Hepatic stellate cell (primary cell): ENCODE results near the gene STX1A.
"Not testable (repeated sequence)": the region's sequence is repeated elsewhere in the genome, so short reads cannot be mapped to it uniquely, and the experiment has no call there.

Experiments
- DNase-seq: peaks from one replicate; pipeline ENCODE4 v3.0.0; 2011; ENCODE audit warnings: low spot score

STX1A gene

DNA sequence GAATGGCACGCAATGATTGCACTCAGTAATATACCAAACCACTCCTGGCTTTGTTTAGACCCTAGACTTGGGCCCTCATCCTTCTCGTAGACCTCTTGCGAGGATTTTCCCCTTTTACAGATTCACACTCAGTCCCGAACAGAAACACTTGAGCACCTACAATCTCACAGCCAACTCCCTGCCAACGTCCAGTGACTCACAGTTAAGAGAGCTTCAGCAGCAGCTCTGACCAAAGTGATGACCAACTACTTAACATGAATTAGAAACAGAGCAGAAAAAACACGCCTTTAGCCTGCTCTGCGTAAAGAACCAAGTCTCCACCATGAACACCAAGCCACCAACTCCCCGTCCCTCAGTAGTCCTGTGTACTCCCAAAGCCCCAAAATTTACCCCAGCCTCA is 38.4 kb downstream of the STX1A start:
- no peak for DNase-seq

DNA sequence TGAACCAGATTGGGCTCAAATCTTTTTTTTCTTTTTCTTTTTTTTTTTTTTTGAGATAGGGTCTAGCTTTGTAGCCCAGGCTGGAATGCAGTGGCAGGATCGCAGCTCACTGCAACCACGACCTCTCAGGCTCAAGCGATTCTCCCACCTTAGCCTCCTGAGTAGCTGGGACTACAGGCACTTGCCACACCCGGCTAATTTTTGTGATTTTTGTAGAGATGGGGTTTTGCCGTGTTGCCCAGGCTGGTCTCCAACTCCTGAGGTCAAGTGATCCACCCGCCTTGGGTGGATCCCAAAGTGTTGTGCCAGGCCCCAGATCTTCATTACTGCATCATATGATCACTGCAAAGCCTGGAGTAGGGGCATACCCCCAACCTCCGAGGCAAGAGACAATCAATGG is 39.0 kb downstream of the STX1A start:
- DNase-seq: no peak

DNA sequence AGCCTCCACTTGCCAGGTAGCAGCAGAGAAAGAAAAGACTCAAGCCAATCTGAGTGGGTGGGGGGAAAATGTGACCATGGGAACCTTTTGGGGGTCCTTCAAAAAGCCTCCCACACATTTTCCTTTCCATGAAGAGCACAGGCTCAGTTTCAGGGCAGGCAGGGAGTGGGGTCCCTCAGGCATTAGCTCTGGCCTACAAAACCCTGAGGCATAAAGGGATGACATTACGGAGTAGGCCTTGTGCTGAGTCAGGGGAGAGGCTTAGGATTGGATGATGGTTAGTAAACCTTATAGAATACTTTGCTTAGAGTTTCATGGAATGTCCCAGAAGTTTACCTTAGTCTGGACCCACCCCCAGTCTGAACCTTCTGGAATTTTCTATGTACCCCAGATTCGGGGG is 39.8 kb downstream of the STX1A start:
- no peak for DNase-seq

DNA sequence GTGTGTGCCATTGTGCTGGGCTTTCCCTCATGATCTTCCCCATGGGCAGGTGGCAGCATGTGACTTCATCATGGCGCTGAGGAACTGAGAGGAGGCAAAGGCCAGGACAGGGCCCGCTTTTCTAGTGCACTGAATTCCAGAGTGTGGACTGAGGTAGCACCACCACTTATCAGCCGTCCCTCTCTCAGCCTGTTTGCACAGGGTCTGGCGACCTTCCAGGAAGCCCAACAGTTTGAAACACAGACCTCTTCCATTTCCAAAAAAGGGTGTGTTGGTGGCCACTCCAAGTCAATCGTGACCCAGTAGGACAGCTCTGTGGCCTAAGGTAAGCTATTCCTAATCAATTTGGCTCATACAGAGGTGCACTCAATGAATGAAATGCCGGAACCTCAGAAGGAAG is 40.6 kb downstream of the STX1A start:
- DNase-seq: no peak

DNA sequence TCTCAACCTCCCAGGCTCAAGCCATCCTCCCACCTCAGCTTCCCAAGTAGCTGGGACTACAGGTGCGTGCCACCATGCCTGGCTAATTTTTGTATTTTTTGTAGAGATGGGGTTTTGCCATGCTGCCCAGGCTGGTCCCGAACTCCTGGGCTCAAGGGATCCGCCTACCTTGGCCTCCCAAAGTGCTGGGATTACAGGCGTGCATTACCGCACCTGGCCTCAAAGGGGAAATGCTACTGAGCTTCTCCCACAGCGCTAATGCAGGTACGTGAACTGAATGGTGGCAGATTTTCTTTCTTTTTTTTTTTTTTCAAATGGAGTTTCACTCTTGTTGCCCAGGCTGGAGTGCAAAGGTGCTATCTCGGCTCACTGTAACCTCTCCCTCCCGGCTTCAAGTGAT is 43.4 kb downstream of the STX1A start:
- DNase-seq: not testable (repeated sequence)

DNA sequence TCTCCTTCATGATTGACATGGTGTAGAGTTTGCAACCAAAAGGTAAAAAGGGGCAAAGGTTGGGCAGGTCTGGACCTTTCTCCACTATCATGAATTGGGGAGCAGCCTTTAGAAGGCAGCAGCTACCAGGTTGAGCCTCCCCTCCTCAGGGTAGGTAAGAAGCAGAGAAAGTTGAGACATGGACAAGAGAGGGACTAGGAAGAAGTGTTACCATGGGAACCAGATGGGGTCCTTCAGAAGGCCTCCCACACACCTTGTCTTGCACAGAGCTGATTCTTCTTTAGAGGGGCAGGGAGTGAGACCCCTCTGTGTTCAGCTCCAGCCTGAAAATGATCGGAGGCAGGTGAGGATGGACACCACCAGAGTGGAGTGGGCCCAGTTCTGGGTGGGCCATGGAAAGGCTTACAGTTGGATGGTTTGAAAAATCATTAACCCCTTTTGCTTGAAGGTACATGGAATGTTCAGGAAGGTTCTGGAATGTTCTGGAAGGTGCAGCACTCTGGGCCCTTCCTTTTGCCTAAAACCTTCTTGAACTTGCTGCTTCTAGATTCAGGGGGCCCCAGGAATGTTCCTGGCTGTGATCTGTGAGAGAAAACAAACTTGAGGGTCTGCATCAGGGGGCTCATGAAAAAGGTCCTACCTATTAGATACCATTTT is 44.9 kb downstream of the STX1A start:
- DNase-seq: no peak

DNA sequence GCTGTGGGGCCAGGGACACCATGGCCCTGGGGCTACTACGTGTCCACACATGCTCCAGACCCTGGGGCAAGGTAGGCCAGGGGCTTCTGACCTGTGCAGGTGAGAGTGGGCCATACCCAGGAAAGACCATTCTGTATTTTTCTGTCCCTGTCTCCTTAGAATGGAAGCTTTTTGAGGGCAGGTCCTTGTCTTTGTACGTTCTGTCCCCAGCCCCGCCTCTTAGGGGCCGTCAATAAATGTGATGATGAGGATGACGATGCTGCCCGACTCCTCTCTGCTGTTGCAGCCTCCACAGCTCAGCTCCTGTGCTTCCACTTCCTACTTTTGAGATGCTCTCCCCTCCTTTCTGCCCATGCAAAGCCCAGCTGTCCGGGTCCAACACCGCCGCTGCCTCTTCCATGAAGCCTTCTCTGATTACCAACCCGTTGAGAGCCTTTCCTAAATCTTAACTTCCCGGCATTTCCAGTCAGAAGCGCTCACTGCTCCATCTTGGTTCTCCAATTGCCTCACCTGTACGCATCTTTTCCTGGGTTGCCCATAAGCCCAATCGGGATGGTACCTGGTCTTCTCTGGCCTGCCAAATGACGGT is 47.5 kb downstream of the STX1A start:
- no peak for DNase-seq

DNA sequence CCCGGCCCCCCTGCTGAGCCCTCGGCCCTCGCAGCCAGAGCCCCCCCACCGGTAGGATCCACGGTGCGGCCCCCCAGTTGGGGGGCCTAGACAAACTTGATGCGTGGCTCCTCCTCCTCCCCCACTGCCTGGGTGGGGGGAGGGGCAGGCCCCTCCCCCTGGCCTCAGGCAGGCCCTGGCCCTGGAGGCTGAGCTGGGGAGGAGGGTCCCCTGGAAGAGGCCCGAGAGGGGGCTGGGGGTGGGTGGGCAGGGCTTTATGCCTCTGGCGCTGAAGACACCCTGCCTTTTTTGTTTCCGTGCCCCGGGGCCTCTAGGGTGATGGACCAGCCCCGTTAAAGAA is 48.2 kb downstream of the STX1A start:
- DNase-seq: no peak

DNA sequence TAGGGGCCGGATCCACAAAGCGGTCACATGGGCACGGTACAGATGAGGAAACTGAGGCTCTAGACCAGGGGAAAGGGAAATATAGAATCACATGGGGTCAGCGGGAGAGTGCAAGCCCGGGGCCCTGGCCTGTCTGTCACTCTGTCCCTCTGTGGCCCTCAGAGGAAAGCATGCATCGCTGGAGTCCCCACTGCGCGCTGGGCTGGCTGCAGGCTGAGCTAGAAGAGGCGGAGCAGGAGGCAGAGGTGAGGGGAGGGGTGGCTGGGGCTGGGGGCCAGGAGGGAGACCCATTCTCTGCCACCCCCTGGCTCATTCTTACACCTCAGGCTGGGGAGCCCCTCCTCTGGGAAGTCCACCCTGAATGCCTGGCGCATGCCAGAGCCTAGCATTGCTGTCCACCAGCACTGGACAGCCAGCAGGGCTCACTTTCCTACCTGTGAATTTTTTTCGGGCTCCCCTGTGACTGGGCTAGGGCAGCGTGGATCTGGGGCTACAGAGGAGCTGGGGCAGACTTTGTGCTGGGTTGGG is 49.5 kb downstream of the STX1A start:
- DNase-seq: no peak

DNA sequence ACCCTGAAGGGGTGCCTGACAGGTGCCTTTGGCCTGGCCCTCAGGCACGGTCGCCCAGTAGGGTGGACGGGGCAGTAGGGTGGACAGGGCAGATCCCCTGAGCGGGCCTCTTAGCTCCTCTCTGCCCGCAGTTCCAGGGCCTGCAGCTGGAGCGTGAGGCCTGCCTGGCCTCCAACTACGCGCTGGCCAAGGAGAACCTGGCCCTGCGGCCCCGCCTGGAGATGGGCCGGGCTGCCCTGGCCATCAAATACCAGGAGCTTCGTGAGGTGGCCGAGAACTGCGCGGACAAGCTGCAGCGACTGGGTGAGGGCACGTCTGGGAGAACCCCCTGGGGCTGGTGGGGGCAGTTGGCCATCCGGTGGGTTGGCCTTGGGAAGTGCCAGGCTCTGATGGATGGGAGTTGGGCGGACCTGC is 50.2 kb downstream of the STX1A start:
- no peak for DNase-seq

DNA sequence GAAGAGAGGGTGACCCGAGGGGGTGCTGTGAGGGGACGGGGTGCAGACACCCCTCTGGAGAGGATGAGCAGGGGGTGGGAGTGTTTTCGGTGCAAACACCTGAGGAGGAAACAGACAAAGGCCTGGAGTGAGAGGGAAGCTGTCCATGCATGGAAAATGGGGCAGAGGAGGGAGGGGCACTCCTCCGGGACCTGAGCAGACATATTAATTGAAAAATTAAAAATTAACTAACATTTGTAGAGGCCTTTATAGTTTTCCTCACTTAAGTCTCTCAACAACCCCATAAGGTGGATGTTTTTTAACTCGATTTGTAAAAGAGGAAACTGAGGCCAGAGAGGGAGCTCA is 50.6 kb downstream of the STX1A start:
- no peak for DNase-seq

DNA sequence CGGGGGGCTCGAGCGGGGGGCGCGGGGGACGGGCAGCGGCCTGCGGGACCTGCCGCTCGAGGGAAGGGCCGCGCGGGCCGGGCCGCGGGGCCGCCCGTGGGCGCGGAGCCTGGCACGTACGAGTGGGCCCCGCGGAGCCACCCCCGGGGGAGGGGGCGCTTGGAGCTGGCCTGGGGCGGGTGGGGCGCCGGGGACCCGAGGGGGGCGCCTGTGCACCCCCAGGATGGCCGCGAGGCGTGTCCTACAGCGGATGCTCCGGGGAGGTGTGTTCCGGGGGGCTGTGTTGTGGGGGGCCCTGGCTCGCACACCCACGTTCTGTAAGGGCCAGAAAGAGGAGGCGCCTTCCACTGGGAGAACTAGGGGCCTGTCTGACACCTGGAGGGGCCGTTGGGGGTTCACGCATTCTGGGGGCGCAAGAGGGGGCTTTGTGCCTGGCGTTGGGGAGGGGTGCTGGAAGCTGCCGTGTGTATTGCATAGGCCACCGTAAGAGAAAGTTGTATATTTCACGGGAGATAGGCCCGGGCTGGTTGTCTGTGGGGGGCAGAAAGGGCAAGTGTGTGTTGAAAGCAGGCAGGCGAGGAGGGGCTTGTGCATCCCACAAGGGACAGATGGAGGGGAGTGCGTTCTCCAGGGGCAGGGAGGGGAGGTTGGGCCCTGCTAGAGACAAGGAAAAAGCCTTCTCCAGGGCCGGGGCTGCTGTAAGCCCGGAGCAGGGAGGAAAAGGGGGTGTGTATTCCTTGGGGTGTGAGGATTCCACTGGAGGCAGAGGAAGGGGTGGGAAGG is 51.2 kb downstream of the STX1A start:
- DNase-seq: peak; percentile 53

DNA sequence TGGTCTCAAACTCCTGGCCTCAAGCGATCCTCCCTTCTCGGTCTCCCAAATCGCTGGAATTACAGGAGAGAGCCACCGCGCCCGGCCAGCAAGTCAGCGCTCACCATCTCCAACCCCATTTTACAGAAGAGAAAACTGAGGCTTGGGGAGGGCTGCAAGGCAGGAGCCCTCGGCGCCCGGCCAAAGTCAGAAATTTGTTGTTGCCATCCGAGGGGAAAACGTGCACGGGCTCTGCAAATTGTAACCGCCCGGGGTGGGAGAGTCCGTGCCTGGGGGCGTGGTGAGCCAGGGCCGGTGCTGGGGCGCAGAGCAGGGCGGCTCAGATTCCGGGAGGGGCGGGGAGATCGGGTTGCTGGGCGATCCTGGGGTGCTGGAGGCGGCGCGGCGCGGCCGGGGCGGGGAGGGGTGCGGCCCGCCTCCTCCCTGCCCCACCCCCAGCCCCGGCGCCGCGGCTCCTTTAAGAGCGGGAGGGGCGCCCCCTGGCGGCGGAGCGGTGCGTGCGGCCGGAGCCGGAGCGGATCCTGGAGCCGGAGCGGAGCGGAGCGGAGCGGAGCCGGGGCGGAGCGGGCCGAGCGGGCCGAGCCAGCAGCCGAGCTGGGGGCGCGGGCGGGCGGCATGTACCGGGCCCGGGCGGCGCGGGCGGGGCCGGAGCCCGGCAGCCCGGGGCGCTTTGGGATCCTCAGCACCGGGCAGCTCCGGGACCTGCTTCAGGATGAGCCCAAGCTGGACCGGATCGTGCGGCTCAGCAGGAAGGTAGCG is 51.9 kb downstream of the STX1A start, which contains the start of gene VPS37D:
Gene VPS37D (plus strand): TSS at position 488 of the 759 bp plus-strand sequence. CDS start 128 bp downstream, at position 616.
- peak; percentile 93 for DNase-seq

DNA sequence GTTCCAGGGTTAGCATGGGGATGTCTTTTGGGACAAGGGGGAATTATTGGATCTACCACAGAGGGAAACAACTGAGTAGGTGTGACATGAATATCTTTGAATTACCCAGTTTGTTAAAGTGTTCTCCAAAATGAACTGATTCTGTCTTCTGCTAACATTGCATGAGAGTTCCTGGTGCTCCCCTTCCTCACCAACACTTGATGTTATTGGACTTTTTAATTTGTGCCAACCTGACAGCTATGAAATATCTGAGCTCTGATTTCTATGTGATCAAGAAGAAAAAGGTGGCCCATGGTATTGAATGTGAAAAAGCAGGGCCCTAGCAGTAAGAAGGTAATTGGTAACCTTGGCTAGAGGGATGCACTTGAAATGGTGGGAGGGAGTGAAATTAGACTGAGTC is 56.4 kb downstream of the STX1A start:
- no peak for DNase-seq

DNA sequence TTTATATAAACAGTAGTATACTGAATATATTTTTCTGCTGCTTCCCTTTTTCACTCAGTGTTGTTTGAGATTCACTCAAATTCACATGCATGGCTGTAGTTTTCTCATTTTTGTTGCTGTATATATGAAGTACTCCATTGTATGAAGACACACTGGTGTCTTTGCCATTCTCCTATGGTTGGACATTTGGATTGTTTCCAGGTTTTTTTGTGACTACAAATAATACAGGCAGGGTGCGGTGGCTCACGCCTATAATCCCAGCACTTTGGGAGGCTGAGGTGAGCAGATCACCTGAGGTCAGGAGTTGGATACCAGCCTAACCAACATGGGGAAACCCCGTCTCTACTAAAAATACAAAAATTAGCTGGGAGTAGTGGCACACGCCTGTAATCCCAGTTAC is 58.9 kb downstream of the STX1A start:
- DNase-seq: not testable (repeated sequence)

DNA sequence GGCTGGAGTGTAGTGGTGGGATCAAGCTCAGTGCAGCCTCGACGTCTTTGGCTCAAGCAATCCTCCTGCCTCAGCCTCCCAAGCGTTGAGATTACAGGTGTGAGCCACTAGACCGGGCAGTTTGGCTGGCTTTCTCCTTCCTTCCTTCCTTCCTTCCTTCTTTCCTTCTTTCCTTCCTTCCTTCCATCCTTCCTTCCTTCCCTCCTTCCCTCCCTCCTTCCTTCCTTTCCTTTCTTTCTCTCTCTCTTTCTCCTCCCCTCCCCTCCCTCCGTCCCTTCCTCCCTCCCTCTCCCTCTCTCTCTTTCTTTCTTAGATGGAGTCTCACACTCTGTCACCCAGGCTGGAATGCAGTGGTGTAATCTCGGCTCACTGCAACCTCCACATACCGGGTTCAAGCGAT is 59.5 kb downstream of the STX1A start:
- DNase-seq: no peak

DNA sequence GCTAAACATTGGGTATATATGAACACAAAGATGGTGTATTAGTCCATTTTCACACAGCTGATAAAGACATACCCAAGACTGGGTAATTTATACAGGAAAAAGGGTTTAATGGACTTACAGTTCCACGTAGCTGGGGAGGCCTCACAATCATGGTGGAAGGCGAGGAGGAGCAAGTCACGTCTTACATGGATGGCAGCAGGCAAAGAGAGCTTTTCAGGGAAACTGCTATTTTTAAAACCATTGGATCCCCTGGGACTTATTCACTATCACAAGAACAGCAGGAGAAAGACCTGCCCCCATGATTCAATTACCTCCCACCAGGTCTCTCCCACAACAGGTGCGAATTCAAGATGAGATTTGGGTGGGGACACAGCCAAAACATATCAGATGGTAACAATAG is 64.2 kb downstream of the STX1A start:
- DNase-seq: not testable (repeated sequence)

DNA sequence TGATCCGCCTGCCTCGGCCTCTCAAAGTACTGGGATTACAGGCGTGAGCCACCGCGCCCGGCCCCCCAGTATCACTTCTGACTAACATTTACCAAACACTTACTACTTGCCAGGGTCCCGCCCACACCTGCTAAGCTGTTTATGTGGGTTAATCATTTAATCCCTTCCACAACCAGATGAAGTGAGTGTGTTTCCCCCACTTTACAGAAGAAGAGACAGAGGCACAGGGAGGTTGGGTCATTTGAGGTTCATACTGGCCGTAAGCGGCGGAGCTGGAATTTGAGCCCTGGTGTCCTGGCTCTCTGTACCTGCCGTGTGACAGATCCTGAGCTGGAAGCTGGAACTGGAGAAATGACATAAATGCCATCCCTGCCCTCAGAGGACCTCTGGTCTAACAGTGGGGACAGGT is 66.9 kb downstream of the STX1A start:
- DNase-seq: no peak

DNA sequence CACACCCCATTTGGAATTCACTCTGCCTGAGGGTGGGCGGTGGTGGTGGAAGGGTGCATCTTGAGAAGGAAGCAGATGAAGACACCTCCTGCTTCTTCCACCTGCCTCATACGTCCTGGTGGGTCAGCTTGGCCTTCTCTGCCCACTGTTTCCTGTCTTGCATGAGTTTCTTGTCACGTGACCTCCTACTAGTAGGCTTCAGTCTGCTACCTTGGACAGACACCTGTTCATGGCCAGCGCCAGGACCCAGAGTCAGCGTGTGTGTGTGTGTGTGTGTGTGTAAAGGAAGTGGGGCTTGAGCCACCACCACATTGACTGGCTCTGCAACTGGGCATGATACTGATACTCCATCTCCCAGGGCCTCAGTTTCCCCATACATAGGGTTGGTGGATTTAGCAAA is 68.9 kb downstream of the STX1A start:
- DNase-seq: no peak

DNA sequence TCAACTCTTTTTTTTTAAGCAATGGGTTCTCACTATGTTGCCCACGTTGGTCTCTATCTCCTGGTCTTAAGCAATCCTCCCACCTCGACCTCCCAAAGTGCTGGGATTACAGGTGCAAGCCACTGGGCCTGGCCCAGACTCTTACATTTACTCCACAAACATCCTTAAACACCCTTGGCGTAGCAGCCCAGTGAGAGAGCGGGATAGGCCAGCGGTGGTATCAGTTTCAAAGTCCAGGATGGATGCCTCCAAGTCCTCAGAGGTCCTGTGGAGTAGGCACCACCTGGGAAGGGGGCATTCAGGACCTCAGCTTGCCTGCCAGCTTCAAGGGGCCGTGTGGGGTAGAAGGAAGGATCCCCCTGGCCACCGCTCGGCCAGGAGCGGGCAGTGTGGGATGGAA is 69.9 kb downstream of the STX1A start:
- DNase-seq: no peak
